Trophoblast cell (in vitro differentiated cells and primary cell): ENCODE measurements around the gene GCSH.

ENCODE experiments used
- DNase-seq, 2 donors: peaks; one replicate each; pipeline ENCODE4 v3.0.0-alpha.2; 2016
- H2AFZ ChIP-seq: 2 replicates; pipeline ENCODE4 v1.6.1; 2013; ENCODE audit warnings: low read length, moderate library complexity, mild to moderate bottlenecking; ENCODE audit not compliant: insufficient read depth, poor library complexity
- H2AK5ac ChIP-seq: 2 replicates; pipeline ENCODE4 v1.6.1; 2013; ENCODE audit warnings: mild to moderate bottlenecking, low read length
- H2BK120ac ChIP-seq: 2 replicates; pipeline ENCODE4 v1.6.1; 2013; ENCODE audit warnings: low read length, mild to moderate bottlenecking, moderate library complexity; ENCODE audit not compliant: insufficient read depth, poor library complexity
- H2BK12ac ChIP-seq: 2 replicates; pipeline ENCODE4 v1.6.1; 2013; ENCODE audit warnings: mild to moderate bottlenecking, low read length, moderate library complexity
- H2BK5ac ChIP-seq: 2 replicates; pipeline ENCODE4 v1.6.1; 2013; ENCODE audit warnings: low read length, low read depth, moderate library complexity, mild to moderate bottlenecking; ENCODE audit not compliant: poor library complexity
- H3K14ac ChIP-seq: 2 replicates; pipeline ENCODE4 v1.6.1; 2013; ENCODE audit warnings: mild to moderate bottlenecking, low read length
- H3K18ac ChIP-seq: 2 replicates; pipeline ENCODE4 v1.6.1; 2013; ENCODE audit warnings: mild to moderate bottlenecking, low read length
- H3K23ac ChIP-seq: 2 replicates; pipeline ENCODE4 v1.6.1; 2013; ENCODE audit warnings: low read length
- H3K27ac ChIP-seq: 2 replicates; pipeline ENCODE4 v1.5.1; 2013; ENCODE audit warnings: low read depth, mild to moderate bottlenecking, inconsistent platforms, low read length, moderate library complexity
- H3K27me3 ChIP-seq: 2 replicates; pipeline ENCODE4 v1.6.1; 2013; ENCODE audit warnings: inconsistent platforms, mild to moderate bottlenecking, low read length, moderate library complexity; ENCODE audit not compliant: insufficient read depth
- H3K36me3 ChIP-seq, 2 experiments: 1 replicate in 1 of 2; 2 replicates in 1 of 2; pipeline ENCODE4 v1.6.1; 2013; ENCODE audit warnings: low read length in 2 of 2, mild to moderate bottlenecking in 2 of 2, moderate library complexity in 1 of 2; ENCODE audit not compliant: insufficient read depth in 2 of 2, control insufficient read depth in 1 of 2
- H3K4ac ChIP-seq: 2 replicates; pipeline ENCODE4 v1.6.1; 2013; ENCODE audit warnings: low read depth, mild to moderate bottlenecking, low read length, moderate library complexity
- H3K4me1 ChIP-seq, 2 experiments: 1 replicate in 1 of 2; 2 replicates in 1 of 2; pipeline ENCODE4 v1.6.1; 2013; ENCODE audit warnings: low read length in 2 of 2, mild to moderate bottlenecking in 2 of 2, moderate library complexity in 1 of 2; ENCODE audit not compliant: insufficient read depth in 2 of 2, control insufficient read depth in 1 of 2
- H3K4me2 ChIP-seq: 2 replicates; pipeline ENCODE4 v1.6.1; 2013; ENCODE audit warnings: inconsistent platforms, mild to moderate bottlenecking, low read length, moderate library complexity
- H3K4me3 ChIP-seq: 2 replicates; pipeline ENCODE4 v1.5.1; 2013; ENCODE audit warnings: mild to moderate bottlenecking, low read depth, low read length, inconsistent platforms
- H3K79me1 ChIP-seq: one replicate; pipeline ENCODE4 v1.6.1; 2013; ENCODE audit warnings: low read length
- H3K79me2 ChIP-seq: 2 replicates; pipeline ENCODE4 v1.6.1; 2013; ENCODE audit warnings: low read length, mild to moderate bottlenecking; ENCODE audit not compliant: control insufficient read depth, insufficient read depth, poor library complexity
- H3K9ac ChIP-seq: 2 replicates; pipeline ENCODE4 v1.6.1; 2013; ENCODE audit warnings: mild to moderate bottlenecking, low read length
- H3K9me3 ChIP-seq: 2 replicates; pipeline ENCODE4 v1.6.1; 2013; ENCODE audit warnings: low read depth, mild to moderate bottlenecking, control low read depth, inconsistent platforms, low read length; ENCODE audit not compliant: insufficient read depth
- H4K12ac ChIP-seq: 2 replicates; pipeline ENCODE4 v1.6.1; 2013; ENCODE audit warnings: low read depth, mild to moderate bottlenecking, low read length, moderate library complexity
- H4K8ac ChIP-seq: 2 replicates; pipeline ENCODE4 v1.6.1; 2013; ENCODE audit warnings: low read depth, mild to moderate bottlenecking, low read length, moderate library complexity
- H4K91ac ChIP-seq: one replicate; pipeline ENCODE4 v1.6.1; 2013; ENCODE audit warnings: low read depth, mild to moderate bottlenecking, low read length, moderate library complexity
- WGBS: extraction: QIAGEN DNeasy Blood & Tissue Kit; methylation state at CpG from one replicate; pipeline ENCODE4 v1.1.7; 2013; ENCODE audit warnings: missing lambda C conversion rate; ENCODE audit not compliant: insufficient read length, insufficient coverage; ENCODE audit errors: extremely low coverage; 5-methylcytosine and 5-hydroxymethylcytosine counted together

The GCSH gene

DNA sequence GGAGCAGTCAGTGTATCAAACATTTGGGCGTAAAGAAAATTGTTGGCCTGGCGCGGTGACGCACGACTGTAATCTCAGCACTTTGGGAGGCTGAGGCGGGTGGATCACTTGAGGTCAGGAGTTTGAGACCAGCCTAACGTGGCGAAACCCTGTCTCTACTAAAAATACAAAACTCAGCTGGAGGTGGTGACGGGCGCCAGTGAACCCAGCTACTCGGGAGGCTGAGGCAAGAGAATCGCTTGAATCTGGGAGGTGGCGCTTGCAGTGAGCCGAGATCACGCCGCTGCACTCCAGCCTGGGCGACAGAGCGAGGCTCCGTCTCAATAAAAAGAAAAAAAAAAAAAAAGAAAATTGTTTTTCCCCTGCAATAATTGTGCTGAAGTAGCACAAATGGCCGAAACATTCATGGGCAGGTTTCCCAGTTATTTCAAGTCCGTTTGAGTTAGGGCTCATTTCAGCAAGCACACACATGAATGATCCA lies 1.4 kb downstream of the GCSH start:
- Histone ChIP-seq H3K79me2 (peaks cover 6% of the 10 kb centered on the region), H3K36me3 (peaks cover 0 to 4% of the 10 kb centered on the region in 2 experiments), H4K8ac (no peak overlapping the region), H3K27me3 (no peaks in the 10 kb centered on the region), H3K4ac (peak overlapping the region; percentile 71), H3K4me3 (no peak overlapping the region), H2BK120ac (no peak overlapping the region), H3K23ac (no peak overlapping the region), H3K9ac (no peak overlapping the region), H3K9me3 (no peaks in the 10 kb centered on the region), H2AK5ac (no peak overlapping the region), H4K12ac (no peak overlapping the region), H2BK12ac (no peak overlapping the region), H3K18ac (no peak overlapping the region), H3K4me2 (peak overlapping the region; percentile 40), H3K14ac (no peak overlapping the region), H3K79me1 (peaks cover 3% of the 10 kb centered on the region), H3K27ac (no peak overlapping the region), H3K4me1 (peaks cover 5 to 8% of the 10 kb centered on the region in 2 experiments), H2AFZ (no peak overlapping the region), H2BK5ac (no peak overlapping the region), H4K91ac (no peak overlapping the region)
- DNase-seq: peak; percentile 80 to 82
- no CpG with 5 or more reads among the region's 21 CpGs for WGBS

DNA sequence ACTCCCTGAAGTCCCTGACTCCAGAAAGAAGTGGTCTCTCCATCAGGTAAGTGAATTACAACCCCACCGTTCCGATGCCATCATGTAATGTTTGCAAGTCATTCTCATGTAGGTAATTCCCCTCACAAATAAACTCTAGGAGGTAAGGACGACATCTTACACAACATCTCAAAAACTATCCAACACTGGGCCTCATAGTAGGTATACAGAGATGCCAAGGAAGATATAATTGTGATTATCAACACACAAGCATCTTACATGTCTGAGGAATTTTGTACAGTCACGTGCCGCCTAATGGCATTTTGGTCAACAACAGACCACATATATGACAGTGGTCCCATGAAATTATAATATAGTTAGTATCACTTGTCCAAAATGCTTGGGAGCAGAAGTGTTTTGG lies 7.4 kb downstream of the GCSH start:
- H3K4me3 ChIP-seq: no peak overlapping the region
- H3K36me3 ChIP-seq: peaks cover 5 to 12% of the 10 kb centered on the region in 2 experiments
- WGBS: no CpG with 5 or more reads among the region's 5 CpGs
- H3K4me2 ChIP-seq: no peak overlapping the region
- no peak overlapping the region for H2BK12ac ChIP-seq
- no peak overlapping the region for H4K91ac ChIP-seq
- H3K18ac ChIP-seq: no peak overlapping the region
- H4K8ac ChIP-seq: no peak overlapping the region
- no peaks in the 10 kb centered on the region for H3K9me3 ChIP-seq
- no peak overlapping the region for H2AFZ ChIP-seq
- DNase-seq: peak; percentile 56 to 84
- no peak overlapping the region for H2BK5ac ChIP-seq
- no peak overlapping the region for H3K4ac ChIP-seq
- no peak overlapping the region for H2BK120ac ChIP-seq
- H3K4me1 ChIP-seq: peaks cover 0 to 2% of the 10 kb centered on the region in 2 experiments
- no peak overlapping the region for H3K27ac ChIP-seq
- no peak overlapping the region for H3K23ac ChIP-seq
- no peaks in the 10 kb centered on the region for H3K79me1 ChIP-seq
- no peak overlapping the region for H4K12ac ChIP-seq
- H3K27me3 ChIP-seq: no peaks in the 10 kb centered on the region
- H3K79me2 ChIP-seq: peaks cover 2% of the 10 kb centered on the region
- H3K9ac ChIP-seq: no peak overlapping the region
- no peak overlapping the region for H3K14ac ChIP-seq
- no peak overlapping the region for H2AK5ac ChIP-seq

DNA sequence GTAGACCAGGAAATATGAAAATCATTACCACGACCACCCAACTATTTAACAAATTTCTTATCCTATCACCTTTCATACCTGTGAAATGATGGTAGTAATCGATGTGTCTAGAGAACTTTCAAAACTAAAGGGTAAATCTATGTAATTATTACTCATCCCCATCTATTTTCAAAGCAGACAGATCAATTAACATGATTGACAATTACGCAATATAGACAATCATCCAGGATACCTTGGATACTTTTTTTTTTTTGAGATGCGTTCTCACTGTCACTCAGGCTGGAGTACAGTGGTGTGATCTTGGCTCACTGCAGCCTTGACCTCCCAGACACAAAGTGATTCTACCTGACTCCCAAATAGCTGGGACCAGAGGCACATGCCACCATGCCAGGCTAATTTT lies 15.2 kb downstream of the GCSH start:
- no peak overlapping the region for H2BK5ac ChIP-seq
- H3K9ac ChIP-seq: no peak overlapping the region
- peaks cover 3 to 5% of the 10 kb centered on the region in 2 experiments for H3K36me3 ChIP-seq
- no peak overlapping the region for H2BK120ac ChIP-seq
- no peak overlapping the region for H3K4me2 ChIP-seq
- H4K91ac ChIP-seq: no peak overlapping the region
- H3K27ac ChIP-seq: no peak overlapping the region
- H3K27me3 ChIP-seq: no peaks in the 10 kb centered on the region
- H3K79me2 ChIP-seq: peaks cover 3% of the 10 kb centered on the region
- H3K9me3 ChIP-seq: no peaks in the 10 kb centered on the region
- no peak overlapping the region for H3K4ac ChIP-seq
- H4K12ac ChIP-seq: no peak overlapping the region
- H2AK5ac ChIP-seq: no peak overlapping the region
- no peak overlapping the region for H3K23ac ChIP-seq
- H3K18ac ChIP-seq: no peak overlapping the region
- H2AFZ ChIP-seq: no peak overlapping the region
- H2BK12ac ChIP-seq: no peak overlapping the region
- no peak overlapping the region for H3K4me3 ChIP-seq
- H3K4me1 ChIP-seq: peaks cover 4 to 7% of the 10 kb centered on the region in 2 experiments
- WGBS: no CpG with 5 or more reads among the region's 4 CpGs
- H3K14ac ChIP-seq: no peak overlapping the region
- H3K79me1 ChIP-seq: peaks cover 8% of the 10 kb centered on the region
- DNase-seq: no peak
- H4K8ac ChIP-seq: no peak overlapping the region

DNA sequence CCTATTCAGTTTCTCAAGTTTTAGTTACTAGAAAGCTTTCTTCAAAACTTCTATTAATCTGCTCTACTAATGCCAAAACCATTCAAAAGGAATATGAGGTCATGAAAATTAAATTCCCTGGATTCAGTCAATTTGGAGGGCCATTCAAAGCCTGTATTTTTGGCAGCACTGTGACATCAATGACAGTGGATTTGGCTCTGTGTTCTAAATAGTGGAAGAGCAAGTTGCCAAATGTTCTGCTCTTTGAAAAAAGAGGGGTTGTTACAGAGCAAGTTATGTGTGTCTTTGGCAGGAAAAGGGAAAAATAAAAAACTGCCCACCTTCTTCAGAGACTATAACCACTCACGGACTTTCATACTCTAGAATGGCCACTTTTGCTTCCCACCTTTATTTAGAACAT lies 16.0 kb downstream of the GCSH start:
- Histone ChIP-seq H4K8ac (no peak overlapping the region), H3K36me3 (peaks cover 3 to 5% of the 10 kb centered on the region in 2 experiments), H2BK120ac (no peak overlapping the region), H3K27me3 (no peaks in the 10 kb centered on the region), H3K18ac (no peak overlapping the region), H3K4me3 (no peak overlapping the region), H3K27ac (no peak overlapping the region), H3K23ac (no peak overlapping the region), H3K14ac (no peak overlapping the region), H3K79me1 (peaks cover 8% of the 10 kb centered on the region), H3K4me2 (no peak overlapping the region), H3K9ac (no peak overlapping the region), H2AK5ac (no peak overlapping the region), H3K4ac (no peak overlapping the region), H3K79me2 (peaks cover 3% of the 10 kb centered on the region), H2BK5ac (no peak overlapping the region), H2BK12ac (no peak overlapping the region), H3K4me1 (peaks cover 4 to 7% of the 10 kb centered on the region in 2 experiments), H3K9me3 (no peaks in the 10 kb centered on the region), H2AFZ (no peak overlapping the region), H4K91ac (no peak overlapping the region), H4K12ac (no peak overlapping the region)
- no CpG with 5 or more reads among the region's 1 CpG for WGBS
- no peak for DNase-seq
